B cell (primary cell): ENCODE results near the gene MTHFSD. TPM values are rescaled to one million over a fixed set of nuclear protein-coding genes. Genes with fewer than 3 reads are reported as not detected.

ENCODE experiments used
- ATAC-seq: fragments of 200-7000 bp; cut with Tn5 transposase; one replicate; pipeline ENCODE4 v1.10.0; 2021; ENCODE audit warnings: low read depth, mild to moderate bottlenecking, moderate number of reproducible peaks, moderate library complexity
- CTCF ChIA-PET: fragments of 350-600 bp; sonication (Branson Sonifier 250); formaldehyde crosslinking; loops from one replicate; lab custom pipeline; 2021; ENCODE audit warnings: antibody characterized with exemption, inconsistent platforms; lab: Charles Lee
- POLR2A ChIA-PET: fragments of 350-600 bp; sonication (Branson Sonifier 250); formaldehyde crosslinking; loops from one replicate; lab custom pipeline; 2021; ENCODE audit warnings: antibody characterized with exemption; lab: Charles Lee
- DNase-seq: peaks from one replicate; pipeline ENCODE4 v3.0.0; 2013
- H2AFZ ChIP-seq: 2 replicates; pipeline ENCODE4 v1.6.1; 2012; ENCODE audit warnings: mild to moderate bottlenecking, low read depth, low read length; ENCODE audit not compliant: insufficient read depth, poor library complexity, severe bottlenecking
- H3K27ac ChIP-seq, 2 donors: 1 replicate in 1 of 2; 2 replicates in 1 of 2; pipeline ENCODE4 v1.5.1; 2012 to 2013; ENCODE audit warnings: low read length in 2 of 2, mild to moderate bottlenecking in 2 of 2, moderate library complexity in 1 of 2
- H3K27me3 ChIP-seq, 4 experiments: fragments of 200-600 bp in 1 of 4; sonication (generic) in 1 of 4; replicated peaks in 1 of 4; 1 replicate in 2 of 4; 2 replicates in 2 of 4; pipeline versions ENCODE4 v1.6.1 to v1.7.0; 2013 to 2016; ENCODE audit warnings: low read length in 3 of 4, mild to moderate bottlenecking in 2 of 4, mixed read lengths in 1 of 4, moderate library complexity in 1 of 4; ENCODE audit not compliant: insufficient read depth in 4 of 4, control insufficient read depth in 3 of 4; ENCODE audit errors: control extremely low read depth in 1 of 4
- H3K36me3 ChIP-seq, 2 experiments: replicated peaks in 1 of 2; 1 replicate in 1 of 2; 2 replicates in 1 of 2; pipeline versions ENCODE4 v1.6.1 to v1.7.1; 2013; ENCODE audit warnings: low read length in 1 of 2; ENCODE audit not compliant: insufficient read depth in 2 of 2, control insufficient read depth in 1 of 2; ENCODE audit errors: control extremely low read depth in 1 of 2, extremely low read depth in 1 of 2
- H3K4me1 ChIP-seq, 2 donors: fragments of 200-600 bp in 1 of 2; sonication (generic) in 1 of 2; 1 replicate in 1 of 2; 2 replicates in 1 of 2; pipeline versions ENCODE4 v1.5.1 to v1.6.1; 2013 to 2017; ENCODE audit warnings: low read length in 2 of 2; ENCODE audit not compliant: control insufficient read depth in 2 of 2, insufficient read depth in 2 of 2
- H3K4me2 ChIP-seq: replicated peaks from 2 replicates; pipeline ENCODE3; 2012; ENCODE audit warnings: mild to moderate bottlenecking, low read depth, low read length; ENCODE audit not compliant: poor library complexity, severe bottlenecking
- H3K4me3 ChIP-seq, 5 experiments: fragments of 200-600 bp in 1 of 5; sonication (generic) in 1 of 5; 1 replicate in 3 of 5; 2 replicates in 2 of 5; pipeline versions ENCODE4 v1.5.1 to v1.7.0; 2011 to 2016; ENCODE audit warnings: low read length in 4 of 5, mild to moderate bottlenecking in 4 of 5, low read depth in 2 of 5, control low read depth in 1 of 5, moderate library complexity in 1 of 5; ENCODE audit not compliant: insufficient read depth in 1 of 5; ENCODE audit errors: control extremely low read depth in 1 of 5, extremely low read depth in 1 of 5
- H3K79me2 ChIP-seq: fragments of 200-600 bp; sonication (generic); one replicate; pipeline ENCODE4 v1.6.0; 2016; ENCODE audit warnings: low read length; ENCODE audit not compliant: control insufficient read depth, insufficient read depth
- H3K9ac ChIP-seq: fragments of 200-600 bp; sonication (generic); 2 replicates; pipeline ENCODE4 v1.6.1; 2017; ENCODE audit warnings: mild to moderate bottlenecking, low read length, moderate library complexity
- H3K9me3 ChIP-seq, 3 donors: one replicate each; pipeline versions ENCODE4 v1.6.1 to v1.7.1; 2013; ENCODE audit warnings: low read length in 2 of 3; ENCODE audit not compliant: control insufficient read depth in 2 of 3, insufficient read depth in 1 of 3; ENCODE audit errors: control extremely low read depth in 1 of 3
- H4K20me1 ChIP-seq: 2 replicates; pipeline ENCODE4 v1.6.0; 2012; ENCODE audit warnings: mild to moderate bottlenecking, low read length; ENCODE audit not compliant: insufficient read depth, control insufficient read depth, poor library complexity, severe bottlenecking
- H3K27ac Mint-ChIP-seq: one replicate; pipeline ENCODE4 v1.8.0; 2021; ENCODE audit warnings: mixed read lengths
- H3K27me3 Mint-ChIP-seq: one replicate; pipeline ENCODE4 v1.8.0; 2021; ENCODE audit warnings: mixed read lengths
- H3K4me1 Mint-ChIP-seq: one replicate; pipeline ENCODE4 v1.8.0; 2021; ENCODE audit warnings: mixed read lengths
- H3K4me3 Mint-ChIP-seq: one replicate; pipeline ENCODE4 v1.8.0; 2021; ENCODE audit warnings: mixed read lengths
- H3K9me3 Mint-ChIP-seq: one replicate; pipeline ENCODE4 v1.8.0; 2022; ENCODE audit warnings: mixed read lengths; ENCODE audit not compliant: insufficient read depth
- EZH2 ChIP-seq: IDR thresholded peaks from 2 replicates; pipeline ENCODE4 v1.6.1; 2012; ENCODE audit warnings: borderline replicate concordance, low read depth, mild to moderate bottlenecking, moderate library complexity, low read length; ENCODE audit not compliant: insufficient read depth, poor library complexity, severe bottlenecking
- WGBS: methylation state at CpG from one replicate; pipeline ENCODE4 v1.1.5; 2013; ENCODE audit warnings: missing lambda C conversion rate; ENCODE audit not compliant: insufficient coverage; 5-methylcytosine and 5-hydroxymethylcytosine counted together
- intact Hi-C: fragments of 100-400 bp; cut with micrococcal nuclease; formaldehyde crosslinking; loops from one replicate; pipeline ENCODE4 v1.10.0; 2022
- polyA plus RNA-seq: library from polyadenylated mRNA; depleted of rRNA; stranded (reverse); fragments of >200 nt; gene quantifications from 2 replicates; pipeline ENCODE4 v1.2.3, GENCODE V29; 2012
- total RNA-seq, 2 donors: library from RNA; stranded (reverse); fragments of 120-200 nt in 1 of 2; gene quantifications; 1 replicate in 1 of 2; 2 replicates in 1 of 2; pipeline versions ENCODE4 v1.2.3 to v1.2.4, GENCODE V29; 2013 to 2022
- TF ChIP-seq, protein P1 (sequence below): fragments of 200-600 bp; IDR thresholded peaks from one replicate; pipeline ENCODE4 v1.8.0; 2022; ENCODE audit warnings: antibody characterized with exemption, mild to moderate bottlenecking

The MTHFSD gene
- total and polyA plus RNA-seq, 2 donors (not counting 1 experiment from before 2014, with no cell fraction given), result 21.5 to 42.0 TPM

DNA sequence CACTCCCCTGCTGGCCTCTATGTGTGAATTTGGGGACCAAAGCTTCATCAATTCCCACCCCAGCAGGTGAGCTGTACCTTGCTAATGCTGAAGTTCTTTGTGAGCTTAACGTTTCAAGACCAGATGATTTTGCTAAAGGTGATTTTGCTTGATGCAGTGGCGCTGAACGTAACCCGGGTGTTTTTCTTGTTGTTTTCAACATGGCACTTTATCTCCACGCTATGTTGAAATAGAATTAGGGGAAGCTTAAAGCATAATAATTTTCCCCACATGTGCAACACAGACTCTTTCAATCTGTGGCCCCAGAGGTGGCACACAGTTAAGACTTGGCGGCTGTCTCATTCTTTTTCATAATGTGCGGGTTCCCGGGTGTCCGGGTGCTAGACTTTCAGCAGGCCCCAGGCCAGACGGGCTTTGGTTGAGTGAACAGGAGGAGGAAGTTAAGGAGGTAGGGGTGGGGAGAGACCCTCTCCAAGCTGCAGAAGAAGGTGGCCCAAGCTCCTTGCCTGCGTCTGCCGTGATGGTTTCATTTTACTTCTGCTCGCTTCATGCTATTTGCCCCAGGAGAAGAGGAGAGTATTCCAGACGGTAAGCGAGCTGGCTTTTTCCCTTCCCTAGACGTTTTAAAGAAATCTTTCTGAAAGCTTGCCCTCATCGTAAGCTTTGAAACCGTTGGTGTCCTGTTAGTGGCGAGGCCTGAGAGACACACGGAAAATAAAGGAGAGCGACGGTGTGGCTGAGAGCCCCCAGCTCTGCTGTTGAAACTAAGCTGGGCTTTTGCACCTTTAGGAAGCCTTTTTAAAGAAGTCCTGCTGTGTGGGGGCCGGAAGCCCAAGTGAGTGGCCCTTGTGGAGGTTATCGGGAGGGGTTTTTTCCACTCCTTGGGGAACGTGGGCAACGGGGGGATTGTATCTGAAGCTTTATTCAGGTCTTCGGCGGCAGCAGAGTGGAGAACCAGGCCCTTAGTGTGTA, 15.8 kb upstream of the MTHFSD start:
- Histone ChIP-seq H3K27ac (no peak overlapping the region), H3K4me2 (no peak overlapping the region), H3K36me3 (no peaks in the 10 kb centered on the region), H3K9me3 (peaks cover 0 to 13% (median 0%) of the 10 kb centered on the region in 3 donors), H3K4me3 (no peak overlapping the region), H3K9ac (no peak overlapping the region), H2AFZ (no peak overlapping the region), H3K79me2 (no peaks in the 10 kb centered on the region), H3K4me1 (peaks cover 18 to 20% of the 10 kb centered on the region in 2 donors), H3K27me3 (peaks cover 0 to 61% (median 32%) of the 10 kb centered on the region in 4 experiments), H4K20me1 (no peaks in the 10 kb centered on the region)
- ChIA-PET POLR2A (no interaction called here), CTCF (no interaction called here)
- Mint-ChIP-seq H3K9me3 (no peaks in the 10 kb centered on the region), H3K27ac (no peak overlapping the region), H3K27me3 (peaks cover 60% of the 10 kb centered on the region), H3K4me1 (peaks cover 10% of the 10 kb centered on the region), H3K4me3 (no peak overlapping the region)
- no peak for TF ChIP-seq EZH2
- TF ChIP-seq, protein P1, sequence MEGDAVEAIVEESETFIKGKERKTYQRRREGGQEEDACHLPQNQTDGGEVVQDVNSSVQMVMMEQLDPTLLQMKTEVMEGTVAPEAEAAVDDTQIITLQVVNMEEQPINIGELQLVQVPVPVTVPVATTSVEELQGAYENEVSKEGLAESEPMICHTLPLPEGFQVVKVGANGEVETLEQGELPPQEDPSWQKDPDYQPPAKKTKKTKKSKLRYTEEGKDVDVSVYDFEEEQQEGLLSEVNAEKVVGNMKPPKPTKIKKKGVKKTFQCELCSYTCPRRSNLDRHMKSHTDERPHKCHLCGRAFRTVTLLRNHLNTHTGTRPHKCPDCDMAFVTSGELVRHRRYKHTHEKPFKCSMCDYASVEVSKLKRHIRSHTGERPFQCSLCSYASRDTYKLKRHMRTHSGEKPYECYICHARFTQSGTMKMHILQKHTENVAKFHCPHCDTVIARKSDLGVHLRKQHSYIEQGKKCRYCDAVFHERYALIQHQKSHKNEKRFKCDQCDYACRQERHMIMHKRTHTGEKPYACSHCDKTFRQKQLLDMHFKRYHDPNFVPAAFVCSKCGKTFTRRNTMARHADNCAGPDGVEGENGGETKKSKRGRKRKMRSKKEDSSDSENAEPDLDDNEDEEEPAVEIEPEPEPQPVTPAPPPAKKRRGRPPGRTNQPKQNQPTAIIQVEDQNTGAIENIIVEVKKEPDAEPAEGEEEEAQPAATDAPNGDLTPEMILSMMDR, result no peak
- WGBS, result 80% methylated on average over 19 of the region's 28 CpGs
- DNase-seq, result no peak
- intact Hi-C loops, result no loop called here
- ATAC-seq, result no peak
